AG04450 (cell line): ENCODE measurements around the gene TOMM20L. TPM values are rescaled to one million over a fixed set of nuclear protein-coding genes. Genes with fewer than 3 reads are reported as not detected.

Experiments
- CTCF ChIA-PET: fragments of 300-600, 350-600 bp; formaldehyde crosslinking; extraction: SDS; loops from one replicate; lab custom pipeline; 2022; ENCODE audit warnings: antibody characterized with exemption, inconsistent platforms; lab: Charles Lee
- POLR2A ChIA-PET: fragments of 350-600 bp; formaldehyde crosslinking; extraction: SDS; loops from one replicate; lab custom pipeline; 2021; ENCODE audit warnings: antibody characterized with exemption, inconsistent platforms; lab: Yijun Ruan, JAX
- DNase-seq: peaks from one replicate; pipeline ENCODE4 v3.0.0-alpha.2; 2011; ENCODE audit warnings: low read depth, low spot score
- H3K27ac ChIP-seq: one replicate; pipeline ENCODE4 v1.5.1; 2012; ENCODE audit warnings: low read depth, low read length, control low read depth
- H3K27me3 ChIP-seq: one replicate; pipeline ENCODE4 v1.6.0; 2012; ENCODE audit warnings: low read length; ENCODE audit not compliant: control insufficient read depth, insufficient read depth
- H3K4me3 ChIP-seq: 2 replicates; pipeline ENCODE4 v1.5.1; 2011; ENCODE audit warnings: mild to moderate bottlenecking, low read depth, low read length, control low read depth
- H3K9me3 ChIP-seq: 2 replicates; pipeline ENCODE4 v1.5.1; 2012; ENCODE audit warnings: low read length; ENCODE audit not compliant: control insufficient read depth, insufficient read depth
- polyA plus RNA-seq: library from polyadenylated mRNA; depleted of rRNA; stranded (reverse); fragments of >200 nt; gene quantifications from 2 replicates; pipeline ENCODE4 v1.2.3, GENCODE V29; 2011; rRNA removed
- small RNA-seq: library from RNA; depleted of rRNA; stranded (forward); fragments of <200 nt; gene quantifications from one replicate; pipeline ENCODE3, GENCODE V24; 2012; ENCODE audit warnings: low read depth; ENCODE audit not compliant: insufficient read length
- TF ChIP-seq, protein P1 (sequence below): IDR thresholded peaks from 2 replicates; pipeline ENCODE4 v1.5.1; 2011; ENCODE audit warnings: low read depth, low read length, control low read depth, inconsistent platforms

Gene TOMM20L
- polyA plus RNA-seq, 1 experiment = not detected

DNA sequence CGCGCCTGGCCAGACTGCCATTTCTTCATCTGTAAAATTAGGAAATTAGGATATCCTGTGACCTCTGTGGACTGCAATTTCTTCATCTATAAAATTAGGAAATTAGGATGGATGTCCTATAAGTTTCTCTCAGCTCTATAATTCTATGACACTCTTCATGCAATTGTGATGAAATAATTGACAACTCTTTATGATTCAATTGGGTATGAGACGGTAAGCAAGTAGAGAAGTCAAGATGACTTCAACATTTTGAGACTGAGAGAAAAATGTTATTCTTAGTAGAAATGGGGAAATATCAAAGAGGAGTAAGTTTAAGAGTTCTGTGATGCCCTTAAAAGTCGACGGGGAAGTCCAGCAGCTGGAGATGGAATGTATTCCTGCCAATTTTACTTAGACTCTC is 43.7 kb downstream of the TOMM20L start:
- H3K27me3 ChIP-seq = no peaks in the 10 kb centered on the region
- DNase-seq = no peak
- no peaks in the 10 kb centered on the region for H3K9me3 ChIP-seq
- CTCF ChIA-PET = no interaction called here
- no peak overlapping the region for H3K27ac ChIP-seq
- POLR2A ChIA-PET = no interaction called here
- TF ChIP-seq, protein P1, sequence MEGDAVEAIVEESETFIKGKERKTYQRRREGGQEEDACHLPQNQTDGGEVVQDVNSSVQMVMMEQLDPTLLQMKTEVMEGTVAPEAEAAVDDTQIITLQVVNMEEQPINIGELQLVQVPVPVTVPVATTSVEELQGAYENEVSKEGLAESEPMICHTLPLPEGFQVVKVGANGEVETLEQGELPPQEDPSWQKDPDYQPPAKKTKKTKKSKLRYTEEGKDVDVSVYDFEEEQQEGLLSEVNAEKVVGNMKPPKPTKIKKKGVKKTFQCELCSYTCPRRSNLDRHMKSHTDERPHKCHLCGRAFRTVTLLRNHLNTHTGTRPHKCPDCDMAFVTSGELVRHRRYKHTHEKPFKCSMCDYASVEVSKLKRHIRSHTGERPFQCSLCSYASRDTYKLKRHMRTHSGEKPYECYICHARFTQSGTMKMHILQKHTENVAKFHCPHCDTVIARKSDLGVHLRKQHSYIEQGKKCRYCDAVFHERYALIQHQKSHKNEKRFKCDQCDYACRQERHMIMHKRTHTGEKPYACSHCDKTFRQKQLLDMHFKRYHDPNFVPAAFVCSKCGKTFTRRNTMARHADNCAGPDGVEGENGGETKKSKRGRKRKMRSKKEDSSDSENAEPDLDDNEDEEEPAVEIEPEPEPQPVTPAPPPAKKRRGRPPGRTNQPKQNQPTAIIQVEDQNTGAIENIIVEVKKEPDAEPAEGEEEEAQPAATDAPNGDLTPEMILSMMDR = no peak
- no peak overlapping the region for H3K4me3 ChIP-seq

DNA sequence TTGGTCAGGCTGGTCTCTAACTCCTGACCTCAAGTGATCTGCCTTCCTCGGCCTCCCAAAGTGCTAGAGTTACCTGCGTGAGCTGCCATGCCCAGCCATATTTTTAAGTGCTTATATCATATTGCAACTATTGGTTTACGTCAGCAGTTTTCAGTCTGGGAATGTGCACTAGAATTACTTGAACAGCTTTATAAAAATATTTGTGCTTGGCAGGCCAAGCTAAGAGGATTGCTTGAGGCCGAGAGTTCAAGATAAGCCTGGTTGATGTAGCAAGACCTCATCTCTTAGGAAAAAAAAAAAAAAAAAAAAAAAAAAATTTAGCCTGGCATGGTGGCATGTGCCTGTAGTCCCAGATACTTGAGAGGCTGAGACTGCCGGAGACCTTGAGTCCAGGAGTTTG is 48.9 kb downstream of the TOMM20L start:
- POLR2A ChIA-PET = no interaction called here
- TF ChIP-seq, protein P1 = no peak
- no peaks in the 10 kb centered on the region for H3K27me3 ChIP-seq
- CTCF ChIA-PET = no interaction called here
- no peaks in the 10 kb centered on the region for H3K9me3 ChIP-seq
- H3K4me3 ChIP-seq = no peak overlapping the region
- no peak for DNase-seq
- no peak overlapping the region for H3K27ac ChIP-seq

DNA sequence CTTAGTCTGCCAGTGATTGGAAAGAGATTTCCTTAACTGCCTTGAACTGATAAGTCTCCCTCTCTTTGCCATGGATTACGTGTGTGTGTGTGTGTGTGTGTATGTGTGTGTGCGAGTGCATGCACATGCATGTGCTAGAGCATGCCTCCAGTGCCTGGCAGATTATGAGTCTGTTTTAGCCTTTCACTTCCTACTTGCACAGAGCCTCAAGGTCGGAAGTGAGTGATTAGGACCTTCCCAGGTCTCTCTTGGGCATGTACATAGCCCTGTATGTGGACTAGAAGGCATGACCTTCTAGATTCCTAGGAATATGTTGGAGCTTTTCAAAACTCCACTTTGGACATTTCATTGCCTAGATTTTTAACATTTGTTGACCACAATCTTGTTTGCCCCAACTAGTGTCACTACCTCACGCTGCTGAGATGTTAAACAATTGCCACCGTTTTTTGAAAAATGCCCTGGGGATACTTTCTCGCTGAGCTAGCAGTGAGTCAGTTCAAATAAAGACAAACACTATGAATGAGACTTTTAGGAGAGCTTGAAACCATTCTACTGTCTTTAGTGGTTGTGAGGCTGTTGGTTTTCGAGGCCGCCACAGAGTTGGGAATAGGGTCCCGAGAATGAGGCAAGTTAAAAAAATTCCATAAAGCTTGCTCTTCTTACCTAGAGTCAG is 60.0 kb downstream of the TOMM20L start:
- POLR2A ChIA-PET = no interaction called here
- H3K27ac ChIP-seq = no peak overlapping the region
- CTCF ChIA-PET = no interaction called here

More for the DNA sequence above, 60.0 kb downstream of the TOMM20L start:
- no peak for DNase-seq
- no peaks in the 10 kb centered on the region for H3K9me3 ChIP-seq
- H3K27me3 ChIP-seq = no peaks in the 10 kb centered on the region
- no peak overlapping the region for H3K4me3 ChIP-seq
- TF ChIP-seq, protein P1 = no peak

Small RNA genes within 50 kb of the gene (small RNA-seq; reads per million reads assigned to genes)
- gene RF00019 = not detected

Other genes with a start within 250 kb of the TOMM20L start
- 5.7 and 6.4 TPM in 2 replicates for gene ARMH4, start 243.7 kb upstream of the TOMM20L start, polyA plus RNA-seq
- gene ACTR10, start 195.8 kb upstream of the TOMM20L start, polyA plus RNA-seq = 99.9 and 142 TPM in 2 replicates
- 266 and 318 TPM in 2 replicates for gene PSMA3, start 151.1 kb upstream of the TOMM20L start, polyA plus RNA-seq
- gene ARID4A, start 97.4 kb upstream of the TOMM20L start, polyA plus RNA-seq = 7.4 and 12.4 TPM in 2 replicates
- gene TIMM9, start 31.6 kb downstream of the TOMM20L start, polyA plus RNA-seq = 22.0 and 26.8 TPM in 2 replicates
- 15.7 and 24.6 TPM in 2 replicates for gene KIAA0586, start 31.8 kb downstream of the TOMM20L start, polyA plus RNA-seq
- 6.1 and 6.2 TPM in 2 replicates for gene DACT1, start 242.0 kb downstream of the TOMM20L start, polyA plus RNA-seq